Aorta (tissue), 5 donors: ENCODE measurements around the gene TAF4. TPM values are rescaled to one million over a fixed set of nuclear protein-coding genes. Genes with fewer than 3 reads are reported as not detected.

Experiments
- ATAC-seq: fragments of 200-7000 bp; cut with Tn5 transposase; one replicate; pipeline ENCODE4 v1.9.1; 2022; ENCODE audit warnings: moderate library complexity; ENCODE audit not compliant: low FRiP score
- DNase-seq, 2 donors: peaks; one replicate each; pipeline ENCODE4 v3.0.0-alpha.2; 2020
- H3K27ac ChIP-seq, 2 donors: one replicate each; pipeline ENCODE4 v1.5.1; 2013; ENCODE audit warnings: low read length in 2 of 2, mild to moderate bottlenecking in 2 of 2, moderate library complexity in 2 of 2, control low read depth in 1 of 2, inconsistent platforms in 1 of 2, low read depth in 1 of 2
- H3K27me3 ChIP-seq, 2 donors: one replicate each; pipeline ENCODE4 v1.6.1; 2013; ENCODE audit warnings: control low read depth in 1 of 2, low read length in 1 of 2, mild to moderate bottlenecking in 1 of 2, moderate library complexity in 1 of 2; ENCODE audit not compliant: insufficient read depth in 2 of 2, control insufficient read depth in 1 of 2
- H3K36me3 ChIP-seq, 2 donors: one replicate each; pipeline ENCODE4 v1.6.1; 2013; ENCODE audit warnings: control low read depth in 1 of 2, low read length in 1 of 2, mild to moderate bottlenecking in 1 of 2; ENCODE audit not compliant: insufficient read depth in 2 of 2, control insufficient read depth in 1 of 2
- H3K4me1 ChIP-seq, 2 donors: one replicate each; pipeline ENCODE4 v1.6.1; 2013; ENCODE audit warnings: low read length in 2 of 2, control low read depth in 1 of 2, mild to moderate bottlenecking in 1 of 2, moderate library complexity in 1 of 2; ENCODE audit not compliant: insufficient read depth in 2 of 2, control insufficient read depth in 1 of 2
- H3K4me3 ChIP-seq, 2 donors: one replicate each; pipeline ENCODE4 v1.5.1; 2013; ENCODE audit warnings: low read length in 2 of 2, control low read depth in 1 of 2, mild to moderate bottlenecking in 1 of 2
- H3K9me3 ChIP-seq: one replicate; pipeline ENCODE4 v1.6.1; 2013; ENCODE audit warnings: mild to moderate bottlenecking, low read length; ENCODE audit not compliant: control insufficient read depth
- WGBS, 2 donors: extraction: QIAGEN DNeasy Blood & Tissue Kit; methylation state at CpG; one replicate each; pipeline ENCODE4 v1.1.7; 2013; 5-methylcytosine and 5-hydroxymethylcytosine counted together
- intact Hi-C, 2 donors: fragments of 100-400 bp; cut with DNase I; formaldehyde crosslinking; loops; one replicate each; pipeline versions ENCODE4 v1.14.2 to v1.15.0; 2022
- polyA plus RNA-seq, 2 donors: library from polyadenylated mRNA; stranded (reverse); fragments of 200-250 nt; gene quantifications; one replicate each; pipeline ENCODE4 v1.2.3, GENCODE V29; 2013
- total RNA-seq, 2 donors: library from RNA; stranded (reverse); fragmentation: NEBNext Ultra II Directional; extraction: Animal tissue kit (Norgen Biotek cat#: 25700); gene quantifications; one replicate each; pipeline ENCODE4 v1.2.1, GENCODE V29; 2021
- donor health status: healthy with polysubstance abuse.
- donor health status: Bipolar disorder and iron deficiency.
- donor health status: DM: no; HTN: no; CAD: no.
- donor health status: DM: no; HTN: no; CAD: no.
- donor health status: DM: yes; HTN: yes; CAD: no.

TAF4 gene
- total and polyA plus RNA-seq, 4 donors = 2.5 to 19.5 (median 9.0) TPM

DNA sequence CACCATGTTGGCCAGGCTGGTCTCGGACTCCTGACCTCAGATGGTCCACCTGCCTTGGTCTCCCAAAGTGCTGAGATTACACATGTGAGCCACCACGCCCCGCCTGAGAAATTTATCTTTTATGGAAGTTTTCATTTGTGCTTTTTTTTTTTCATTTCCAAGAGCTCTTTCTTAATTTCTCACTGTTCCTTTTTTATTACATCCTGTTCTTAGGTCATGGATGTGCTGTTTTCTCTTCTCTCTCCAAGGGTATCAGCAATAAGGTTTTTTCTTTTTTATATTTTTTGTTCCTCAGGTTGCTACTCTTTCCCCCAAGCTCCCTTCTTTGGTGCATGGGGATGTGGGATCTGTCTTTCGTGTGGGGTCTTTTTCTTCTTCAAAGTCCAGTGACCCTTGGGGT lies 35.4 kb upstream of the TAF4 start:
- intact Hi-C loops = no loop called here
- ATAC-seq (no peak), DNase-seq (no peak)
- Histone ChIP-seq H3K4me1 (no peaks in the 10 kb centered on the region), H3K36me3 (no peaks in the 10 kb centered on the region), H3K27me3 (no peaks in the 10 kb centered on the region), H3K9me3 (peaks cover 13% of the 10 kb centered on the region), H3K4me3 (no peak overlapping the region), H3K27ac (no peak overlapping the region)
- 91 to 93% methylated on average over 4 of the region's 4 CpGs for WGBS, 2 donors

DNA sequence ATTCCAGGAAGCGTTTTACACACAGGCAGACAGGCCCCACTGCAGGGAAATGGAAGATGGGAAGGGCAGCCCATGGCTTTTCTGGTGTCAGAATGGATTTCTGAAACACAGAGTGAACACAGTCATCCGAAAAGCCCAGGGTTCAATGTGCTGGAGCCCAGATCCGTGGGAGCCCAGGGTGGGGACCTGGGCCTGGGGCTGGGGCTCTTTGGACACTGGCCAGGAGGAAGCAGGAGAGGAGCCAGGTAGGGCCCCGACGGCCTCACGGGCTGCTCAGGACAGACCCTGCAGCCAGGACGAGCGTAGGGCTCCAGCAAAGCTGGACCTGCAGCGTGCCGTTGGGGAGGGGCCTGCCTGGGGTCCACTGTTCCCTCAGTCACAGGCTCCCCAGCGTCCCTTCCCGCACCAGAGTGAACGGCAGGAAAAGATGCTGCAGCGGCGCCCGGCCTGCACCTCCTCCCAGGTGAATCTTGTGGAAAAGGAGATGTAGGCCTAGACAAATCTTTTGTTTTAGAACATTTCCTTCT lies 32.3 kb upstream of the TAF4 start:
- Histone ChIP-seq H3K27me3 (no peaks in the 10 kb centered on the region), H3K27ac (no peak overlapping the region), H3K36me3 (no peaks in the 10 kb centered on the region), H3K9me3 (peaks cover 13% of the 10 kb centered on the region), H3K4me3 (no peak overlapping the region), H3K4me1 (no peaks in the 10 kb centered on the region)
- WGBS, 2 donors = 78 to 81% methylated on average over 16 of the region's 16 CpGs
- ATAC-seq = no peak
- intact Hi-C loops = no loop called here
- no peak for DNase-seq

DNA sequence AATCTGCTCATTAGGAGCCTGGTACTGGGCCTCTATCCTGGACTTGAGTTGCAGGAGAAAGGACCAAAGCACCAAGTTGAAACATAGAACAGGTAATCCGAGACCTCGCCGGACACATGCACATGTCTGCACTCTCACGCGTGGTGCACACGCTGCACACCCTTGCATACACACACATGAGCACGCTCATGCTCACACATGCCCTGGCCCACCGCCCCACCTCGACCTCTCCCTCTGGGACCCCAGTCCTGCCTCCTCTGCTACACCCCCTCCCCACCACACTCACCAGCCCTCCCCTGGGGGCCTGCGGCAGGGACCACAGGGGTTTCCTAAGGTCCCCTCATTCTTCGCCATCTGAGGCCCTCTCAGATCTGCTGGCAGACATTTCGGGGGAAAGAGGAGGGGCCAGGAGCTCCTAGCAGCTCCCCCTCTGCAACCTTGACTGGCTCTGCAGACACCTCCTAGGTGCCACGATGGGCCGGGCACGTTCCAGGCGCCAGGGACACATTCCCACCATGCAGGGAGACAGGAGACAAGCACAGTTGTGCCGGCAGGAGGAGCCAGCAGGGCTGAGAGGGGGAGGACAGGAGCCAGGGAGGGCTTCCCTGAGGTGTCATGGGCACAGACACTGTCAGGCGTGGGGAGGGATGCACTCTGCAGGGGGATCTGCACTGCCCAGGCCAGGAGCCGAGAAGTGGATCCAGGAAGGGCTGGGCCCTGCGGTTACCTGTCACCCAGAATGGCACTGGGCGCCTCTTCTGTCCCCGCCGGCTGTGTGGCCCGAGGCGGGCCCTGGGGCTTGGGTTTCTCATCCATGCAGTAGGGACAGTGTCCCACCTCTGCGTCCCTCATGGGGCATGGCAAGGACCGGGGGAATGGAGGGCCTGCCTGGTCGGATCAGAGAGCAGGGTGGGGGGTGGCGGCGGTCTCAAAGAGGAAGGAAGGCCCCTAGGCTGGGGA lies 31.0 kb upstream of the TAF4 start:
- Histone ChIP-seq H3K27me3 (no peaks in the 10 kb centered on the region), H3K4me1 (no peaks in the 10 kb centered on the region), H3K9me3 (peaks cover 10% of the 10 kb centered on the region), H3K27ac (no peak overlapping the region), H3K4me3 (no peak overlapping the region), H3K36me3 (no peaks in the 10 kb centered on the region)
- DNase-seq (no peak), ATAC-seq (no peak)
- WGBS, 2 donors = 90 to 91% methylated on average over 29 to 30 of the region's 30 CpGs
- intact Hi-C loops = no loop called here

DNA sequence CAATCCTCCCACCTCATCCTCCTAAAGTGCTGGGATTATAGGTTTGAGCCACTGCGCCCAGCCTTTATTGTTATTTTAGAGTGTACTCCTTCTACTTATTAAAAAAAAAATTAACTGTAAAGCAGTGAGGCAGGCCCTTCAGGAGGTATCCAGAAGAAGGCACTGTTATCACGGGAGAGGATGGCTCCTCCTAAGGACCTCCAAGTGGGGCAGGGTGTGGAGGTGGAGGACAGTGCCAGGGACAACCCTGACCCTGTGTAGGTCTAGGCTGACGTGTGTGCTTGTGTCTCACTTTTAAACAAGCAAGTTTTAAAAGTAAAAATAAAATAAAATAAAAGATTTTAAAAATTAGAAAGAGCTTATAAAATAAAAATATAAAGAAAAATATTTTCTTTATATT lies 23.7 kb upstream of the TAF4 start:
- Histone ChIP-seq H3K27ac (no peak overlapping the region), H3K4me1 (no peaks in the 10 kb centered on the region), H3K4me3 (no peak overlapping the region), H3K27me3 (no peaks in the 10 kb centered on the region), H3K36me3 (no peaks in the 10 kb centered on the region), H3K9me3 (no peaks in the 10 kb centered on the region)
- intact Hi-C loops = no loop called here
- no peak for DNase-seq
- no peak for ATAC-seq
- WGBS, 2 donors = 45 to 47% methylated on average over 3 of the region's 3 CpGs

DNA sequence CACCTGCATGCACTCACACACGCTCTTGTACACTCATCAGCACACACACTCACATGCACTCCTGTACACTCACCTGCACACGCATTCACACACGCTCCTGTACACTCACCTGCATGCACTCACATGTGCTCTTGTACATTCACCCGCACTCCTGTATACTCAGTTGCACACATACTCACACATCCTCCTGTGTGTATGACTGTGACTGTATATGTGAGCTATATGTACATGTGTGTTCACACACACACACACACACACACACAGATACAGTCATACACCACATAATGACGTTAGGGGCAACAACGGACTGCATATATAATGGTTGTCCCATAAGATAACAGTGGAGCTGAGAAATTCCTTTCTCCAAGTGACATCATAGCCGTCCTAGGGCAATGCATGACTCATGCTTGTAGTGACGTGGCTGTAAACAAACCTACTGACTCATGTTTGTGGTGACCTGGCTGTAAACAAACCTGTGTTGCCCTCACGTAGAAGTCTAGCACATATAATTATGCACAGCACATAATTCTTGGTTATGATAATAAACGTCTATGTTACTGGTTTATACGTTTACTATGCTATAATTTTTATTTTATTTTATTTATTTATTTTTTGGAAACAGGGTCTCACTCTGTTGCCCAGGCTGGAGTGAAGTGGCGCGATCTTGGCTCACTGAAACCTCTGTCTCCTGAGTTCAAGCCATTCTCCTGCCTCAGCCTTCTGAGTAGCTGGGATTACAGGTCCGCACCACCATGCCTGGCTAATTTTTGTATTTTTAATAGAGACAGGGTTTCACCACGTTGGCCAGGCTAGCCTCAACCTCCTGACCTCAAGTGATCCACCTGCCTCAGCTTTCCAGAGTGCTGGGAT lies 22.8 kb upstream of the TAF4 start:
- H3K36me3 ChIP-seq = no peaks in the 10 kb centered on the region
- intact Hi-C loops = no loop called here
- ATAC-seq (no peak), DNase-seq (no peak)
- no peaks in the 10 kb centered on the region for H3K4me1 ChIP-seq
- H3K27ac ChIP-seq = no peak overlapping the region
- no peaks in the 10 kb centered on the region for H3K27me3 ChIP-seq
- no peak overlapping the region for H3K4me3 ChIP-seq
- H3K9me3 ChIP-seq = no peaks in the 10 kb centered on the region
- 59 to 61% methylated on average over 15 of the region's 15 CpGs for WGBS, 2 donors

DNA sequence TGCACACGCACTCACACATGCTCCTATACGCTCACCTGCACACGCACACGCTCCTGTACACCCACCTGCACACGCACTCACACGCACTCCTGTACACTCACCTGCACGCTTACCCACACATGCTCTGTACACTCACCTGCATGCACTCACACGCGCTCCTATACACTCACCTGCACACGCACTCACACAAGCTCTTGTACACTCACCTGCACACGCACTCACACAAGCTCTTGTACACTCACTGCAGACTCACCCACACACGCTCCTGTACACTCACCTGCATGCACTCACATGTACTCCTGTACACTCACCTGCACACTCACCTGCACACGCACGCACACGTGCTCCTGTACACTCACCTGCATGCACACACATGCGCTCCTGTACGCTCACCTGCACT lies 22.0 kb upstream of the TAF4 start:
- DNase-seq = no peak
- Histone ChIP-seq H3K36me3 (no peaks in the 10 kb centered on the region), H3K9me3 (no peaks in the 10 kb centered on the region), H3K27me3 (no peaks in the 10 kb centered on the region), H3K4me1 (no peaks in the 10 kb centered on the region), H3K4me3 (no peak overlapping the region), H3K27ac (no peak overlapping the region)
- WGBS, 2 donors = 89 to 95% methylated on average over 17 of the region's 17 CpGs
- intact Hi-C loops = no loop called here
- peak; percentile 29 for ATAC-seq

DNA sequence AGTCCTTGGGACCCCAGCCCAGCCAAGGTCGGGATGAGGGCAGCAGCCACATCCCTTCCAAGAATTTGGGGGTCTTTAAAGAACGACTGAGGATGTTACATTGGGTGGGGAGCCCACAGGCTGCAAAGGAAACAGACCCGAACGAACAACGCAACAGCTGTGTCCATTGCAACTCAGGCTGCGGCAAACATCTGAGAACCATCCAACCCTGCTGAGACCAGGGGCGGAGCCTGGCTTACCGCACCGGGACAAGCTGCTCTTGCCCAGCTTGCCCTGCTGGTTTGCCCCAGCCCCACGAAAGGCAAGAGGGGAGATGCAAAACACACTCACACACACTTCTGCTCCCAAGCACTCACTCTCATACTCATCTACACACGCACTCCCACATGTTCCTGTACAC lies 21.5 kb upstream of the TAF4 start:
- H3K9me3 ChIP-seq = no peaks in the 10 kb centered on the region
- H3K27me3 ChIP-seq = no peaks in the 10 kb centered on the region
- H3K36me3 ChIP-seq = no peaks in the 10 kb centered on the region
- ATAC-seq (no peak), DNase-seq (no peak)
- no peaks in the 10 kb centered on the region for H3K4me1 ChIP-seq
- no peak overlapping the region for H3K4me3 ChIP-seq
- H3K27ac ChIP-seq = no peak overlapping the region
- WGBS, 2 donors = 33 to 41% methylated on average over 11 of the region's 11 CpGs
- intact Hi-C loops = no loop called here

DNA sequence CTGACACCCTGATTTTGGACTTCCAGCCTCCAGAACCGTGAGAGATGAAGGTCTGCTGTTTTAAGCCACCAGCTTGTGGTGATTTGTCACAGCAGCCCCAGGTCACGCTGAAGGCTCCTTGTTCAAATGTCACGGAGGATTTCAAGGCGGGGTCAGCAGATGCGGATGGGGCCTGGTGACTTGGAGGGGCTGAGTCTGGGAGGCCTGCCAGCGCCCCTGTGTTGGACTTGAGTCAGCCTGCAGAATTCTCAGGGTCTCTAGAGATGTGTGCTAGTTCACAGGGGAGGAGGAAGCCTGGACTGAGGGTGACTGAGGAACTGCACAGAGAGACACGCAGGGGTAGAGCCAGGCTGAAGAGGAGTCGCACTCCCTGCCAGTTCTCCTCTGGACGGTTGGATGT lies 19.5 kb upstream of the TAF4 start:
- Histone ChIP-seq H3K4me3 (no peak overlapping the region), H3K9me3 (peaks cover 3% of the 10 kb centered on the region), H3K36me3 (no peaks in the 10 kb centered on the region), H3K4me1 (no peaks in the 10 kb centered on the region), H3K27ac (no peak overlapping the region), H3K27me3 (no peaks in the 10 kb centered on the region)
- DNase-seq (no peak), ATAC-seq (no peak)
- WGBS, 2 donors = 67 to 68% methylated on average over 9 of the region's 9 CpGs
- intact Hi-C loops = no loop called here
